HG03457 (cell line): ENCODE measurements around the gene NDUFS8.

Source experiments
- ATAC-seq: cut with Tn5 transposase; IDR thresholded peaks from one replicate; pipeline ENCODE4 v1.9.1; 2021; ENCODE audit warnings: moderate number of reproducible peaks; ENCODE audit not compliant: unreplicated experiment

NDUFS8 gene

DNA sequence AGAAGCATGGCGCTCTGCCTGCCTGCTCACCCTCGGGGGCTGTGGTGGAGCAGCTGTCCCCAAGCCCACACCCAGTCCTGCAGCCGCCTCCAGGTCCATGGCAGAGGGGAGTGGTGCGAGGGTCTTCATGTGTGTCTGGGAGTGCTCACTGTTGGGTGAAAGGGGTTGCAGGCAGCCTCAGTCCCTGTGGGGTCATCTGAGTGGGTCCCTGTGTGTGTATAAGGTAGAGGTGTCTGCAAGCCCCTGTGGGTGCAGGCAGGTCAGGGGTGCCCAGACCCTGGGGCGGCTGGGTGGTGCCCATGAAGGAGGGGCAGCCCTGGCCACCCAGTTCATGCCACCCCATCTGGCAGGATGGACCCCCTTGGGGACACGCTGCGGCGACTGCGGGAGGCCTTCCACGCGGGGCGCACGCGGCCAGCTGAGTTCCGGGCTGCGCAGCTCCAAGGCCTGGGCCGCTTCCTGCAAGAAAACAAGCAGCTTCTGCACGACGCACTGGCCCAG is 15.5 kb upstream of the NDUFS8 start:
- ATAC-seq, result no peak

GRCh38 chr11:68015467-68015866 is 15.0 kb upstream of the NDUFS8 start:
- ATAC-seq, result no peak

GRCh38 chr11:68016161-68016903 is 14.1 kb upstream of the NDUFS8 start:
- ATAC-seq, result no peak

GRCh38 chr11:68016904-68017817 is 13.3 kb upstream of the NDUFS8 start:
- ATAC-seq, result no peak

DNA sequence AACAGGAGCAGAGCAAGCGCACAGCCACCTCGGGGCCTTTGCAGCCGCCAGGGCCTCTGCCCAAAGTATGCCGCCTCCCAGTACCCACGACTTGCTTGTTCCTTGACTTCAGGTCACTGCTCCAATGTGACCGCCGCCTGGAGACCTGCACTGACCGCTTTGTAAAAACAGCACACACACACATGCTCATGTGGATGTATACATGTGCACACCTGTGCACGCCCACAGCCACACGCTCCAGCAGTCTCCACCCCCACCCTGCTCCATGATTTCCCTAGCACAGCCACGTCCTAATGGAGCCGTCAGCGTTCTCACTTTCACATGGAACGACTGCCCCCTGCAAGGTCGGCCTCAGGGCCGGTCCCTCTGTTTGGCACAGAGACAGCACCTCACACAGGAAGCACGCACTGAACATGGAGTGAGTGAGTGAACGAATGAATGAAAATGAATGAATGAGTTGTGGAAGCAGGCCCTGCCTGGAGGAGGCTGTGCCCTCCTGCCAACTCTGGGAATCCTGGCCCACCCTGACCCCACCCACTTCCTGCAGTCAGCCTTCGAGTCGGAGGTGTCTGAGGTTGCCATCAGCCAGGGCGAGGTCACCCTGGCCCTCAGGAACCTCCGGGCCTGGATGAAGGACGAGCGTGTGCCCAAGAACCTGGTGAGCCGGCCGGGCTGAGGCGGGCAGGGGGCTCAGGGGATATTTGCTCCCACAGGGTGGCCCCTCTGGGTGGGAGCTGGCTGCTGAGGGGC is 12.3 kb upstream of the NDUFS8 start:
- ATAC-seq, result no peak

GRCh38 chr11:68018730-68019190 is 11.7 kb upstream of the NDUFS8 start:
- no peak for ATAC-seq

- ATAC-seq, result no peak
Measured at GRCh38 chr11:68019486-68019885, 11.0 kb upstream of the NDUFS8 start.

DNA sequence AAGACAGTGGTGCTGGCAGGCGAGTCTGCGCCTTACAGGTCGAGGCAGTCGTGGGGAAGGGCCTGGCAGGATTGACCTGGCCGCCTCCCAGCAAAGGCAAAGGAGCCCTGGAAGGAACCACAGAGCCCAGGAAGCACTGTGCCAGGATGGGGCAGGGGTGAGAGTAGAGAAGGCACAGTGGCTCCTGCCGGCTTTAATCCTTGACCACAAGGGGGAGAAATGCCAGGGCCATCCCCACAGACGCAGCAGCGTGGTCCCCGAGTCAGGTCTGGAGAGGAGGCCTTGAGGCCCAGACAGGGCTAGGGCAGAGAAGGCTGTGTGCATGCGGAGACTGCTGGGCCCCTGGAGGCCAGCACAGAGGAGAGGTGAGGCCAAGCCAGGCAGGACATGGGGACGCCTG is 9.9 kb upstream of the NDUFS8 start:
- ATAC-seq, result no peak

DNA sequence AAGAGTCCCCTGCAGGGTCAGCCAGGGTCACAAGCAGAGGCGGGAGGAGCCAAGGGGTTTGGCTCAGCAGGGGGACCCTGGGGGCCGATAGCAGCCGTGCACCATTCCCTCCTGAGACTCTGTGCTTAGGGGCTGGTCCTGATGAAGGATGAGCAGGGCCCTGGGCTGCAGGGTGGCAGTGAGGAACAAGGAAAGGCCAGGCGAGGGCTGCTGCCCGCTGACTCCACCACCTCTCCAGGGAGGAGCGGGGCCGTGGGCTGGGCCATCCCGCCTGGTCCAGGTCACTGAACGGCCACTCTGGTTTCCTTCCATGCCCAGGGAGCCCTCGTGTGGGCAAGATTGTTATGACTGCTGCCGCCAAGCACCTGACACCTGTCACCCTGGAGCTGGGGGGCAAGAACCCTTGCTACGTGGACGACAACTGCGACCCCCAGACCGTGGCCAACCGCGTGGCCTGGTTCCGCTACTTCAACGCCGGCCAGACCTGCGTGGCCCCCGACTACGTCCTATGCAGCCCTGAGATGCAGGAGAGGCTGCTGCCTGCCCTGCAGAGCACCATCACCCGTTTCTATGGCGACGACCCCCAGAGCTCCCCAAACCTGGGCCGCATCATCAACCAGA is 9.2 kb upstream of the NDUFS8 start:
- ATAC-seq, result no peak

DNA sequence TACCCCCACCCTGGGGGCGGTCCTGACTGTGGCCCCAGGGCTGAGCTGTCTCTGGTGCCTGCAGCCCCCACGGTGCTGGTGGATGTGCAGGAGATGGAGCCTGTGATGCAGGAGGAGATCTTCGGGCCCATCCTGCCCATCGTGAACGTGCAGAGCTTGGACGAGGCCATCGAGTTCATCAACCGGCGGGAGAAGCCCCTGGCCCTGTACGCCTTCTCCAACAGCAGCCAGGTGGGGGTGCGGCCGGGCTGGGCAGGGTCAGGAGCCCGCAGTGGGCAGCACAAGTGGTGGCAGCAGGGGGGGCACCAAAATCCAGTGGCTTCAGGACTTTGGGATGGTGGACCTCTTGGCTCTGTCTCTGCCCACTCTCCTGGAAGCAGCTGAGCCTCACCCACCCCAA is 8.0 kb upstream of the NDUFS8 start:
- ATAC-seq, result no peak

GRCh38 chr11:68024508-68024907 is 6.0 kb upstream of the NDUFS8 start:
- no peak for ATAC-seq

DNA sequence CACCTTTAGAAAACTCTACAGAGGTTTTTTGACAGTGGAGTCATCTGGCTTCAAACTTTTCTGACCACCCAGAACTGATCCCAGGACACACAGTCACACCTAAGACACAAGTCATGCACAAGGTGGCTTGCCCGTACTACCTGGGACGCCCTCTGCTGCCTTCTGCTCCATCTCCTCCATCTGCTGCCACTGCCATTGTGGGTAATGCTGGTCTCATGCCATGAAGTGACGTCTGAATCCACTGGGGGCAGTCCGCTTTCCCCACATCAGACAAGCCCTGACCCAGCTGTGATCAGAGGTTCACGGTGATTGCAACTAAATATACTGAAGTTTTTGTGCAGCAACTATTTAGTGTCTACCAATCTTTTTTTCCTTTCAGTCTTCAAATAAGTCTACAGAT is 5.4 kb upstream of the NDUFS8 start:
- ATAC-seq, result no peak

DNA sequence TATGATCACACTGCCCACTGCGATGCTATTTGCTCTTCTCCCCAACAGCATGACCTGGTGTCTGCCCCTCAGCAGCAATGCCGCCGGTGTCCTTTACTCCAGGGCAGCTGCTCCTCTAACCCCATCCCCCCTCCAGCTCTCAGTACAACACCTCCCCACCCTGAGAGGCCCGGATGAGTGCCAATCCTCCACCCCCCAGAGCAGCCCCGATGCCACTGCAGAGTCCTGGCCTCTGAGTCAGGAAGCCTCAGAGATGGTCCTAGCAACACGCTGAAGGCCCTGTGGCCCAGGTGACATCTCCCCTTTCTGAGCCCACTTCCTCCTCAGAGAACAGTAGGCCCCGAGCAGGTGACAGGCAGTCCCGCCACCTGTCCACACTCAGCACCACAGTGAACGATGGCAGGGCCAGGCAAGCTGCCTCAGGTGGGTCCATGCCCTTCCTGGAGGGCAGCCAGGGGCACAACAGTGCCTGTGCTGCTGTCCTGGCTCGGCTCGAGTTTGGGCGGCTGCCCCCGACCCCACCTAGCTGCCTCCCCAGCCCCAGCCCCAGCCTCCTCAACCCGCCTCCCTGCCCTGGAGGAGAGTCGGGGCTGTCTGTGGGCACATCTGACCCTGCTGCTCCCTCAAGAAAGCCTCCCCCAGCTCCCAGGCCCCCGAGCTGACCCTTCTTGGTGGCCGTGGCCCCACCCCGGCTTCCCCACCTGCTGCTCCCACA is 3.9 kb upstream of the NDUFS8 start:
- no peak for ATAC-seq

GRCh38 chr11:68027667-68028066 is 2.8 kb upstream of the NDUFS8 start:
- ATAC-seq, result no peak

- no peak for ATAC-seq
Measured at GRCh38 chr11:68028802-68029545, 1.5 kb upstream of the NDUFS8 start.

DNA sequence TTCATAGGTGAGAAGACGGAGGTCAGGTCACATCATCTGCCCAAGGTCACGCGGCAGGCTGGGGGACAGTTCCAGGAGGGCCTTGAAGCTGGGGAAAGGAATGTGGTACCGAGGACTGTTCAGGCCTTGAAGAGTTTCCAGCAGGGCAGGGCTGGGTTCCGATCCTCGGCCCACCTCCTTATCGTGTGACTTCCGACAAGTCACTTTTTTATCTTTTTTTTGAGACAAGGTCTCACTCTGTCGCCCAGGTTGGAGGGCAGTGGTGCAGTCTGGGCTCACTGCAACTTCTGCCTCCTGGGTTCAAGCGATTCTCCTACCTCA is 623 bp downstream of the NDUFS8 start:
- no peak for ATAC-seq

DNA sequence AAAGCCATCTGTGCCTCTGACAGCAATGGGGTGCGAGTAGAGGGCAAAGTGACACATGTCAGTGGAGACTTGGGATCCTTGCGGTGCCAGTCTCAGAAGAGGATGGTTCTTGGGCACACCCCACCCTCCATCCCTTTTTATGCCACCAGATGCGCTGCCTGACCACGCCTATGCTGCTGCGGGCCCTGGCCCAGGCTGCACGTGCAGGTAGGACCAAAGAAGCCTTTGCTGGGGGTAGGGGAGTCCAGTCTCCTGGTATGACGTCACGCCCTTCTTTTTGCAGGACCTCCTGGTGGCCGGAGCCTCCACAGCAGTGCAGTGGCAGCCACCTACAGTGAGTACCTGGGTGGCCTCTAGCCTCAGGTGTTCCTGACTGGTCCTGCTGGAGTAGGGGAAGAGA is 1.5 kb downstream of the NDUFS8 start:
- ATAC-seq, result no peak

DNA sequence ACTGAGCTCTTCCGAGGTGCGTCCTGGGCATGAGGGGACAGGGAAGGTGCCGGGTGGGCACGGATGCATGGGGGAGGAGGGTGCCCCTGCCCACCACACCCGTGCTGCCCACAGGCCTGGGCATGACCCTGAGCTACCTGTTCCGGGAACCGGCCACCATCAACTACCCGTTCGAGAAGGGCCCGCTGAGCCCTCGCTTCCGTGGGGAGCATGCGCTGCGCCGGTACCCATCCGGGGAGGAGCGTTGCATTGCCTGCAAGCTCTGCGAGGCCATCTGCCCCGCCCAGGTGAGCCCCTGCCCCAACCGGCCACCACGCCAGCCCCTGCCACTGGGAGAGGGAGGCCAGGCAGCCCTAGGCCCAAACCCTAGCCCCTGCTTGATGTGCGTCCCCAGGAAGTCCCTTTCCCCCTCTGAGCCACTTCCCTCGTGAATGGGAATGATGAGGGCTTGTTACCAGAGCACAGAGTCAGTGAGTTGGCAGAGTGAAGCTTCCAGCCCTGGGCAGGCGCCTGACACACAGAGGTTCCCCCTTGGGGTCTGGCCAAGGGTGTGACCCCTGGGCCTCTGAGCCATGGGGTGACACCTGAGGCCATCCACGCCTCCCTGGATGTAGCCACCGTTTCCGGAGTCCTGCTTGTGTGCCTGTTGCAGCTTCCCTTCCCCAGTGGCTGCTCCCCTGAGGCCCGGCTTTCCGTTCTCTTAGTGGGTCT is 2.7 kb downstream of the NDUFS8 start:
- ATAC-seq, result no peak

- no peak for ATAC-seq
Measured at GRCh38 chr11:68033708-68034045, 3.2 kb downstream of the NDUFS8 start.
